AG10803 (cell line): Measurements from ENCODE around the gene MEN1.

ENCODE experiments used
- DNase-seq: peaks from one replicate; pipeline ENCODE4 v3.0.0; 2010; ENCODE audit warnings: low read depth
- H3K4me3 ChIP-seq: 2 replicates; pipeline ENCODE4 v1.5.1; 2011; ENCODE audit warnings: mild to moderate bottlenecking, low read length, control low read depth
- CTCF ChIP-seq: conservative IDR thresholded peaks from 2 replicates; pipeline ENCODE4 v1.5.1; 2011; ENCODE audit warnings: mild to moderate bottlenecking, low read length, control low read depth, inconsistent platforms

Gene MEN1

GRCh38 chr11:64758330-64759079 is 51.8 kb downstream of the MEN1 start:
- no peak for TF ChIP-seq CTCF
- DNase-seq = no peak
- no peak overlapping the region for H3K4me3 ChIP-seq

- DNase-seq = no peak
- TF ChIP-seq CTCF = no peak
- no peak overlapping the region for H3K4me3 ChIP-seq
Observed at GRCh38 chr11:64757549-64758329, 52.6 kb downstream of the MEN1 start.

GRCh38 chr11:64755681-64756361 is 54.5 kb downstream of the MEN1 start:
- DNase-seq = no peak
- H3K4me3 ChIP-seq = no peak overlapping the region
- no peak for TF ChIP-seq CTCF

- no peak for DNase-seq
- no peak overlapping the region for H3K4me3 ChIP-seq
- TF ChIP-seq CTCF = no peak
Observed at GRCh38 chr11:64754919-64755662, 55.3 kb downstream of the MEN1 start.

- no peak for TF ChIP-seq CTCF
- DNase-seq = no peak
Observed at GRCh38 chr11:64754124-64754918, 56.0 kb downstream of the MEN1 start.

More at GRCh38 chr11:64754124-64754918, 56.0 kb downstream of the MEN1 start:
- no peak overlapping the region for H3K4me3 ChIP-seq
